Measurements from ENCODE around the gene MALL.
"Not testable (repeated sequence)": the region's sequence is repeated elsewhere in the genome, so short reads cannot be mapped to it uniquely, and the experiment has no call there.

The MALL gene

DNA sequence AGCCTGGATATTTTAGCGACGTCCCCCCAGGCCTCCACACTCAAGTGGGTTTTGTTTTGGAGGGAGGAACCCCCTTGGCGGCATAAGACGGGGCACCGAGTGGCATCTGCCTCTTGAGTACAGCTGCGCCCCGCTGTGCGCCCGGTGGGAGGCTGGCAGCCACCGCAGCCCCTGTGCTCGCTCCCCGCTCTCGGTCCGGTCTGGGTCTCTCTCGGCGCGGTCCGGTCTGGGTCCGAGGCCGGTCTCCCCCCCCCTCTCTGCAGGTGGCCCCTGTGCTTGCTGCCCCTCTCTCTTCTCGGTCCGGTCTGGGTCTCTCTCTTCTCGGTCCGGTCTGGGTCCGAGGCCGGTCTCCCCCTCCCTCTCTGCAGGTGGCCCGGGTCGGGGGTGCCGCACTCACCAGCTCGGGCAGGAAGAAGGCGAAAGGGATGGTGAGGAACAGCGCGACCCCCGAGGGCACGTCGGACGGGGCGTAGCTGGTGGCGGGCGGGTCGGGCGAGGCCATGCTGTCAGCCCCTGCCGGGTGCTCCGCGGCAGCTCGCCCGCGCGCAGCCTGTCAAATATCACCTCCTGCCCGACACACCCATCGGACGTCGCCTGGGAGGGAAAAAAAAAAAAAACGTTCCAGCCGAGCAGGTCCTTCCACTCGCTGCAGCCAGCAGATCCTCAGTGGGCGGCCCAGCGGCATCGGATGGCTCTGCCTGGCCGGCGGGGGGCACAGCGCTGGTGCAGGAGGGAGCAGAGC is at the start of gene MALL:
MALL (minus strand) TSS at position 532 of the 742 bp plus-strand sequence; CDS start at position 502, 30 bp downstream.
- DNase-seq: no peak

DNA sequence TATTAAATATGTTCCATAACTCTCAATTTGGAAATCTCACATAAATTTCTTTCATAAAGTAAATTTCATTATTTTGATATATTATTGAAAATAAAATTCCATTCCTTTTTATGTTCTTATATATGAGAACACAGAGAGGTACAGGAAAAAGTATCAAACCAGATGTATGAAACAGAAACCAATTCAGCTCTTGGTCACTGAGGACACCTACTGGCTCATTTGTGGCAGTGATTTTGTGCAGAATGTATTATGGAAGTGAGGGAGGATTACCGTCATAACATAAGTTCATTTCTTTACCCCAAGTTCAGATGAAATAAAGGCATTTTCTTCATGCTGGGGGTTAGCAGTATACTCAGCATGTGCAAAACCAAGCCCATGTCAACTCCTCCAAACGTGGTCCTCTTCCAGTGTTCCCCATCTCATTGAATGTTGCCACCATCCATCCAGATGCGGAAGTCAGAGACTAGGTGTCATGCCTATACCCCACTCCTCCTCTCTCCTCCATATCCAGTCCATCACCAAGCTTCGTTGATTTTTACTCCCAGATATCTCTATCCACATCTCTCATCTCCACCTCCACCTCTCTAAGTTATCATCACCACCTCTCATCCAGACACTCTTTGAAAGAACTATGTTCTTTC is 41.7 kb upstream of the MALL start:
- peak; percentile 45 for DNase-seq

- not testable (repeated sequence) for DNase-seq
Observed at GRCh38 chr2:110154828-110155227, 39.2 kb upstream of the MALL start.

- not testable (repeated sequence) for DNase-seq
Observed at GRCh38 chr2:110154188-110154587, 38.6 kb upstream of the MALL start.

DNA sequence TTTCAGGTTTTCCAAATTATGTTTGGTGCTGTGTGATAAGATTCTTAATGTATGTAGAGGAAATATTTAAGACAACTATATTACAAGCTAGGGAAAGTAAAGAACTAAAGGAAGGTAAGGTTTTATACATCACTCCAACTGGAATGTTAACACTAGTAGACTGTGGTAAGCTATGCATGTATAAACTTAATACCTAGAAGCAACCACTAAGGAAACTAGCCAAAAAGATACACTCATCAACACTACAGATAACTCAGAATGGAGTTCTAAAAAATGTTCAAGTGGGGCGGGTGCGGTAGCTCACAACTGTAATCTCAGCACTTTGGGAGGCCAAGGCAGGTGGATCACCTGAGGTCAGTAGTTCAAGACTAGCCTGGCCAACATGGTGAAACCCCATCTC is 37.8 kb upstream of the MALL start:
- peak; percentile 62 for DNase-seq

- DNase-seq: no peak
Observed at GRCh38 chr2:110152943-110153342, 37.3 kb upstream of the MALL start.

- DNase-seq: peak; percentile 59
Observed at GRCh38 chr2:110149330-110150220, 34.0 kb upstream of the MALL start.

GRCh38 chr2:110146945-110147332 is 31.3 kb upstream of the MALL start:
- DNase-seq: no peak

GRCh38 chr2:110146183-110146944 is 30.7 kb upstream of the MALL start:
- no peak for DNase-seq

GRCh38 chr2:110143982-110144381 is 28.4 kb upstream of the MALL start:
- no peak for DNase-seq

DNA sequence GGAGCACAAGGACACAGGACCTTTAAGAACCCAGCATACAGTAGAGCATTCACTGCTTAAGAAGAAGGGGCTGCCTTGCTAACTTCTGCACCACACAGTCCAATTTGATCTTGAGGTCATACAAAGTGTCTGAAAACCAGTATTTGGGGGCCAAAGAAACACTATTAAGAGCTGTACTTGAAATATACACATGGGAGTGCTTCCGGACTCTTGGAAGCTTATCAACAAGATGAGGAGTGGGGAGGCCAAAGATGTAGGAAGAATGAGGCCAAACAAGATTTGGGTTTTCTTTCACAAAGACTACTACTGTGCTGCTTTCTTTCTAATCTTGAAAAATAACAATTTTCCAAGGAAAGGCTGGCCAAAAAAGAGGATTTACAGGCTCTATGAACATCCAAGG is 24.8 kb upstream of the MALL start:
- DNase-seq: no peak

- no peak for DNase-seq
Observed at GRCh38 chr2:110134025-110134424, 18.4 kb upstream of the MALL start.

DNA sequence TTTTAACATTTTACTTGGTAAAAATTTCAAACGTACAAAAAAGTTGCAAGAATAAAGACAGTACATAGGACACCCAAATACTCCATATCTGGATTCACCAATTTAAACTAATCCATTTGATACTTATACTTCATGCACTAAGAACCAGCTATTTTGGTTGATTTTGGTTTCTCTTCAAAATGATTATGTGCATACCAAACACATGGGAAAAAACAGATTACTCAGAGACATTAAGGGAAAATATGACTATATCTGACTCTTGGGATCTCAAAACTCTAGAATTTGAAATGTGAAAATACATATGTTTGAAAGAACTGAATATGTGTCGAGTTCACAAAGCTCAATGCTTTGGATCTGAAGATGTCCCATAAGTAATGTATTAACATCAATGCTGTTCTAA is 15.5 kb upstream of the MALL start:
- no peak for DNase-seq

DNA sequence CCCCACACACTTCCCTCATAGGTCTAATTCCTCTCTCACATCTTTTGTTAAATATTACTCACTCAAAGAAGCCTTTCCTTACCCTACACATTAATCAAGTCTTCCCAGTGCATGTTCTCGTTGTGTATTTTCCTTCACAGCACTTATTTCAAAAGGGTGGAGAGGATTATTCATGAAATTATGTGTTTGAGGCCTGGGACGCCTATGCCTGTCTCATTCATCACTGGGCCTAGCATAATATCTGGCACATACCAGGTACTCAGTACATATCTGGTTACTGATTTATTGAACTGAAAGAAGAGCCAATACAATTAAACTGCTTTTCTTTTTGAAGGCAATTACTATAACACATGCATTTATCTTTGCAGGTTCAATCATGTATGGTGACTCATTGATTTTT is 15.1 kb upstream of the MALL start:
- DNase-seq: no peak

- DNase-seq: no peak
Observed at GRCh38 chr2:110126906-110127305, 11.3 kb upstream of the MALL start.

GRCh38 chr2:110126086-110126773 is 10.6 kb upstream of the MALL start:
- DNase-seq: no peak

- DNase-seq: no peak
Observed at GRCh38 chr2:110124939-110125691, 9.5 kb upstream of the MALL start.

GRCh38 chr2:110124038-110124825 is 8.6 kb upstream of the MALL start:
- DNase-seq: no peak

DNA sequence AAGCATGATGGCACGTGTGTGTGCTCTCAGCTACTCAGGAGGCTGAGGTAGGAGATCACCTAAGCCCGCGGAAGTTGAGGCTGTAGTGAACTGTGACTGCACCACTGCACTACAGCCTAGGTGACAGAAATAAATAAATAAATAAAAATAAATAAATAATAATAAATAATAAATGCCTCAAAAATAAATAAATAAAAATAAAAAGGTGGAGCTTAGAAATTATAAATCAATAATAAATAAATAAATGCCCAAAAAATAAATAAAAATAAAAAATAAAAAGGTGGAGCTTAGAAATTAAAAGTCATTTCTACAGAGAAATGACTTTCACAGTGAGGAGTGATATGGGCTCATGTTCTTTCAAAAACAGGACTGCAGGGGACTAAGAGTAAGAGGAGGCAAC is 6.0 kb upstream of the MALL start:
- no peak for DNase-seq

- DNase-seq: no peak
Observed at GRCh38 chr2:110121052-110121334, 5.4 kb upstream of the MALL start.

All from NCI-H226 (cell line).